Hepatocyte (in vitro differentiated cells): ENCODE data around the gene ANKS1B.

ENCODE experiments used
- EZH2 ChIP-seq: fragments of 200-600 bp; sonication (generic); IDR thresholded peaks from 2 replicates; pipeline ENCODE4 v1.6.1; 2016; ENCODE audit warnings: antibody characterized with exemption, mild to moderate bottlenecking, borderline replicate concordance
- TF ChIP-seq, protein P1 (sequence below): fragments of 200-600 bp; sonication (generic); IDR thresholded peaks from 2 replicates; pipeline ENCODE4 v1.5.1; 2016; ENCODE audit warnings: antibody characterized with exemption, mild to moderate bottlenecking; ENCODE audit not compliant: poor library complexity

DNA sequence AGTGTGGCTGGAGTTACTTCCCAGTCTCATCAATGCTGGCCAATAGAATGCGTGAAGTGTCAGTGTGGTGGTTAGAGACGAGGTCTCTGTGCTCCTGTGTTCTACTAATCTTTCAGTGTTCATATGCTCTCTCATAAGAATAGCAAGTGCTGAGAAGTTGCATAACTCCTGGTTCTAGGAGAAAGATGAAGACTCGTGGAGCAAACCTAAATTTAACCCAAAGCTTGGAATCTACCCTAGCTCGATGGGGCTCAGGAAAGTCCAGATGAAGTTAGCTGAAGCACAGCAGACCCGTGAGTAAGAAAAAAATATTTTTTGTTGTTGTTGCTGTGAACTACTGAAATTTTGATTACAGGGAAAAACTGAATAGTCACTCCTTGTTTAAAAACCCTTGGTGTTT lies 927.1 kb downstream of the ANKS1B start:
- no peak for TF ChIP-seq EZH2
- TF ChIP-seq, protein P1, sequence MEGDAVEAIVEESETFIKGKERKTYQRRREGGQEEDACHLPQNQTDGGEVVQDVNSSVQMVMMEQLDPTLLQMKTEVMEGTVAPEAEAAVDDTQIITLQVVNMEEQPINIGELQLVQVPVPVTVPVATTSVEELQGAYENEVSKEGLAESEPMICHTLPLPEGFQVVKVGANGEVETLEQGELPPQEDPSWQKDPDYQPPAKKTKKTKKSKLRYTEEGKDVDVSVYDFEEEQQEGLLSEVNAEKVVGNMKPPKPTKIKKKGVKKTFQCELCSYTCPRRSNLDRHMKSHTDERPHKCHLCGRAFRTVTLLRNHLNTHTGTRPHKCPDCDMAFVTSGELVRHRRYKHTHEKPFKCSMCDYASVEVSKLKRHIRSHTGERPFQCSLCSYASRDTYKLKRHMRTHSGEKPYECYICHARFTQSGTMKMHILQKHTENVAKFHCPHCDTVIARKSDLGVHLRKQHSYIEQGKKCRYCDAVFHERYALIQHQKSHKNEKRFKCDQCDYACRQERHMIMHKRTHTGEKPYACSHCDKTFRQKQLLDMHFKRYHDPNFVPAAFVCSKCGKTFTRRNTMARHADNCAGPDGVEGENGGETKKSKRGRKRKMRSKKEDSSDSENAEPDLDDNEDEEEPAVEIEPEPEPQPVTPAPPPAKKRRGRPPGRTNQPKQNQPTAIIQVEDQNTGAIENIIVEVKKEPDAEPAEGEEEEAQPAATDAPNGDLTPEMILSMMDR, result no peak
